Ascending aorta (tissue), 1 donor: ENCODE measurements around the gene SRSF4. TPM values are rescaled to one million over a fixed set of nuclear protein-coding genes. Genes with fewer than 3 reads are reported as not detected.

Source experiments
- total RNA-seq: library from RNA; depleted of rRNA; stranded (reverse); fragments of >200 nt; gene quantifications from one replicate; pipeline ENCODE4 v1.1.0, GENCODE V29; 2016

SRSF4 gene
- total RNA-seq, 1 donor from 2014 or later: 49.1 TPM

Other genes with a start within 250 kb of the SRSF4 start
- gene TMEM200B, start 58.0 kb downstream of the SRSF4 start, total RNA-seq: 18.5 TPM
- 1.2 TPM for gene MECR, start 49.0 kb upstream of the SRSF4 start, total RNA-seq
- gene PTPRU, start 54.6 kb upstream of the SRSF4 start, total RNA-seq: 32.7 TPM